Ovary (tissue), 3 donors: ENCODE results near the gene MTIF2.

Source experiments
- EP300 ChIP-seq: sonication (generic); formaldehyde crosslinking; IDR thresholded peaks from one replicate; pipeline ENCODE4 v1.6.1; 2017; ENCODE audit warnings: antibody characterized with exemption
- POLR2A ChIP-seq: fragments of 450-650 bp; IDR thresholded peaks from one replicate; pipeline ENCODE4 v1.6.1; 2017; ENCODE audit warnings: antibody characterized with exemption, mild to moderate bottlenecking, moderate library complexity
- TF ChIP-seq, protein P1 (sequence below), 3 donors: fragments of 450-650 bp in 2 of 3; fragments of 200-600 bp in 1 of 3; IDR thresholded peaks; one replicate each; pipeline versions ENCODE4 v1.5.1 to v1.8.0; 2016 to 2022; ENCODE audit warnings: antibody characterized with exemption in 3 of 3, mild to moderate bottlenecking in 1 of 3
- donor health status: DM: no; HTN: no; CAD: no.

DNA sequence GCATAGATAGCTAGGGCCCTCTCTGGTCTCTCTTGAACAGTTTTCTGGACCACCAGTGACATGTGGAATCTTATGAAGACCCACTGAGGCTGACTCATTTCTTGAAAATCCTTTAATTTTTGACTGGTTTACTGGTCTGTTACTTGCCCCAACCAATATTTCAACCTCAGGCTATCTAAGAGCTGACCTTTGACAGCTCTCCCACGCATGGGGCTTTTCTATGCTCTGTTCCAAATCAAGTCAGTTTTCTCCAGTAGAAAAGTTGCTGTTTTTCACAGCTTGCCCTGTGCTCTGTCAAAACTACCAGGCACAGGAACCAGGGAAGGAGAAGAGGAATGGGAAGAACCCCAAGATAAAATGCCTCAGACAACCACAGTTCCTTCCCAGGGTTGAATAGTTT is 46.0 kb upstream of the MTIF2 start:
- TF ChIP-seq, protein P1, sequence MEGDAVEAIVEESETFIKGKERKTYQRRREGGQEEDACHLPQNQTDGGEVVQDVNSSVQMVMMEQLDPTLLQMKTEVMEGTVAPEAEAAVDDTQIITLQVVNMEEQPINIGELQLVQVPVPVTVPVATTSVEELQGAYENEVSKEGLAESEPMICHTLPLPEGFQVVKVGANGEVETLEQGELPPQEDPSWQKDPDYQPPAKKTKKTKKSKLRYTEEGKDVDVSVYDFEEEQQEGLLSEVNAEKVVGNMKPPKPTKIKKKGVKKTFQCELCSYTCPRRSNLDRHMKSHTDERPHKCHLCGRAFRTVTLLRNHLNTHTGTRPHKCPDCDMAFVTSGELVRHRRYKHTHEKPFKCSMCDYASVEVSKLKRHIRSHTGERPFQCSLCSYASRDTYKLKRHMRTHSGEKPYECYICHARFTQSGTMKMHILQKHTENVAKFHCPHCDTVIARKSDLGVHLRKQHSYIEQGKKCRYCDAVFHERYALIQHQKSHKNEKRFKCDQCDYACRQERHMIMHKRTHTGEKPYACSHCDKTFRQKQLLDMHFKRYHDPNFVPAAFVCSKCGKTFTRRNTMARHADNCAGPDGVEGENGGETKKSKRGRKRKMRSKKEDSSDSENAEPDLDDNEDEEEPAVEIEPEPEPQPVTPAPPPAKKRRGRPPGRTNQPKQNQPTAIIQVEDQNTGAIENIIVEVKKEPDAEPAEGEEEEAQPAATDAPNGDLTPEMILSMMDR (IDR thresholded peaks at IDR 0.05), result no peak
- TF ChIP-seq POLR2A (no peak), EP300 (no peak)
